HL-60/S4 treated with phorbol 12-myristate 13-acetate at 8.2 ng/mL for 4 days and 3 days (cell line): Measurements from ENCODE around the gene TRAPPC11.
"Not testable (repeated sequence)": the region's sequence is repeated elsewhere in the genome, so short reads cannot be mapped to it uniquely, and the experiment has no call there.

Source experiments
- in situ Hi-C: fragments of 300-500 bp; cut with MboI; formaldehyde crosslinking; loops from 2 replicates; pipeline ENCODE4 v1.15.0; 2022; ENCODE audit warnings: low sequenced_read_pairs

TRAPPC11 gene

DNA sequence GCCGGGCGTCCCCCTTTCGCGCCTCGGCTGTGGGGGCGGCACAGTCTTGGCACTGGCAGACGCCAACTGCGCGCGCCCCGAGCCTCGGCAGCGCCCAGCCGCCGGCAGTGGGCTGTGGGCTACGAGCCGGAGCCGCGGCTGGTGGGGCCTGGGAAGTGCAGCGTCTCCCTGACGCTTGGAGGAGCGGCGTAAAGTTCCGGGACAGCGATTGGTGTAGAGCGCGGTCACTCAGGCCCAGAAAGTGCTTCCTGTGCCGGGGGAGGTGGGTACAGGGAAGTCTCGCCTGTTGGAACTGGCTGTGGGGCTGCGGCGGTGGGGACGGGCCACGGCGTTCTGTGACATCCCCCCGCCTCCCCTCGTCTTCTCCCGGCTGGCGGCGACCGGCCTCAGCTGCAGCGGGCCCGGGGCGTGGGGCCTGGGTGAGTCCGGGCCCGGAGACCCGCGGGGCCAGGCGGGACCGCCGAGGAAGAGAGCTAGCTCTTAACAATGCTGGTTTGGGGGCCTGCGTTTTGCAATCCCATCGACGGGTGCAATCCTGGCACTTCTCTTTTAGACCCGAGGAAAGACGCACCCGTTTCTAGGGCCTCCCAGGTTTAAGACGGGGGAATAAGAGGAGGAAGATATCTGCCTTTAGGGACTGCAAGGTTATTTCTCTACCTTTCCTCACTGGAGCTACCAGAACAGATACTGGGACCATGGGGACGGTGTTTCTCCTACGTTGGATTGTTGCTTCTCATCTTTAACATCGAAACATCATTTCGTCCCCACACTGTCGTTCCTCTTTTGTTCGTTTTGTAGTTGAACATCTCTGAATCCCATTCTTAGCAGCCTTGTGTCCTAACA lies at the start of gene TRAPPC11, which contains the start of gene RWDD4:
TSS of gene TRAPPC11 (plus strand) at position 265 of the 843 bp plus-strand sequence. CDS start 4,575 bp downstream, outside the sequence.
TSS of gene RWDD4 (minus strand) at position 157 of the 843 bp plus-strand sequence. CDS start 233 bp downstream, outside the sequence.
- in situ Hi-C loops, result no loop called here

DNA sequence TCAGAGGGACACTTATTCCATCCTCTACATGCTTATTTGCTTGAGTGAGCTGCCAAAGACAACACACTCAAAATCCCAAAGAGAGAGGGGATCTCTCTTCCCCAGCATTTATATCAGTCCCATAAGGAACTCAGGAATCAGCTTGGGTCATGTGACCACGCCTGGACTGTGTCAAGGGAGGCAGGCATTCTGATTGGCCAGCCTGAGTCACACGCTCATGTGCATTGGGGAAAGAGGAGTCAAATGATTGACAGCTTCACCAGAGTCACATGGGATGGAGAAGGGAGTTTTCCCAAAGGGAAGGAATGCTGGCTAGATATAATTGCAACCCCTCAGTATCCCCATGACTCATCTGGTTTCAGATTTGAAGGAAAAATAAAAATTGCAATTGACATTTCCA lies 49.1 kb upstream of the TRAPPC11 start:
- in situ Hi-C loops, result no loop called here

DNA sequence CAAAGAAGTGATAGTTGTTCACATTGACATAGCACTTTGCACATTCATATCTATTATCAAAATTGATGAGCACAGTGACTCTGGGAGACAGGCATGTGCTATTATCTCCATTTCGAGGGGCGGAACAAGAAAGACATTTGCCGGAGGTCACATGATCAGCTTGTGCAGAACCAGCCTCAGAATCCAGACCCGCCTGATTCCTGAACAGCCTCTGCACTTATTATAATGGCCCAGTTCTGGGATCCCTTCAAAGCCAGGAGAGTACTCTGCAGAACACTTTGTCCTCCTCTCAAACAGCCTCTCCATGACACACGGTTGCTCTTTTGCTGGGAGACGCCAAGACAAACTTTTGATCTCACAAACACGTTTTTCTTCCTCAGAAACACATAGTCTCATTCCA lies 48.5 kb upstream of the TRAPPC11 start:
- in situ Hi-C loops, result no loop called here

DNA sequence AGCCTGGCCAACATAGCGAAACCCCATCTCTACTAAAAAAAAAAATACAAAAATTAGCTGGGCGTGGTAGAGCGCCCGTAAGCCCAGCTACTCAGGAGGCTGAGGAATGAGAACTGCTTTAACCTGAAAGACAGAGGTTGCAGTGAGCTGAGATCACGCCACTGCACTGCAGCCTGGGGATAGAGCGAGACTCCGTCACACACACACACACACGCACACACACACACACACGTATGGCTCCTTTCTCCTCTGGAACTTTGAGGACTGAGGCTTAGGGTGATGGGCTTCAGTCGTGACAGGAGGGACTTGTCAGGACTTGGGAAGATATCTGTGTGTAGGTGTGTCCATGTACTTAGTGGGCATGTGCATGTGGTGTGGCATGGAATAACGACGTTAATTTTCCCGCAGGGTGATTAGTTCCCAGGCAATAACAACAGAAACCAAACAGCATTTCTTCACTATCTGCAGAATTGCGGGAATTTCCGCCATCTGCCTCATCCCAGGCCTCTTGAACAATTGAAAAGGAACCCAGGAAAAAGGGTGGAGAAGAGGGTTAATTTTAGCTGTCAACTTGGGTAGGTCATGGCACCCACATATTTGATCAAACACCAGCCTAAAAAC lies 47.8 kb upstream of the TRAPPC11 start:
- in situ Hi-C loops, result no loop called here

DNA sequence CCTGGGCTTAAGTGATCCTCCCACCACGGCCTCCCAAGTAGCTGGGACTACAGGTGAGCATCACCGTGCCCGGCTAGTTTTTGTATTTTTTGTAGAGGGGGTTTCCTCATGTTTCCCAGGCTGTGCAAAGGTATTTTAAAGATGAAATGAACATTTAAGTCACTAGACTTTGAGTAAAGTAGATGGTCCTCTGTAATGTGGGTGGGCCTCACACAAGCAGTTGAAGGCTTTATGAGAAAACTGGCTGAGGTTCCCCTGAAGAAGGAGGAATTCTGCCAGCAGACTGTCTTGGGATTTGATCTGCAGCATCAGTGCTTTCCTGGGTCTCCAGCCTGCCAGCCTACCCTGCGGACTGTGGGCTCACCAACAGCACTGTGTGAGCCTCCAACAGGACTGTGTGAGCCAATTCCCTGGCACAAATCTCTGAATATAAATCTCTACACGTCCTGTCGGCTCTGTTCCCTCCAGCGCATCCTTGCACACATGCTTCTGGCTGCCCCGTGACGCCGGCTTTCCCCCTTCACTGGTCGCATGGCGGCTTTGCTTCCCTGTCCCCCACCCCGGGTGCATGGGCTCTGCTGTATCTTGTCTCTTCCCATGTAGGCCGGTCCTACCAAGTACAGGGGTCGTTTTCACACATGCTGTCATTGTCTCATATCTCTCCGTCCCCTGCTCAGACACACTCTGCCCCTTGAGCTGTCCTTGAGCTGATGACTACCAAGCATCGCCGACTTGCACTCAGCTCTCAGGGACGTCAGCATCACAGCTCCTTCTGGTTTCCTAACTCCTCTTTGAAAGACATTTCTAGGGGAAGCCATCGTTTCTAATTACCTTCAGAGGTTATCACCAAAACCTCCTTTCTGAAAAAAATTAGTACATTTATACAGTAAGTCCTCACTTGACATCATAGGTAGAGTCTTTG lies 46.5 kb upstream of the TRAPPC11 start:
- in situ Hi-C loops, result no loop called here

DNA sequence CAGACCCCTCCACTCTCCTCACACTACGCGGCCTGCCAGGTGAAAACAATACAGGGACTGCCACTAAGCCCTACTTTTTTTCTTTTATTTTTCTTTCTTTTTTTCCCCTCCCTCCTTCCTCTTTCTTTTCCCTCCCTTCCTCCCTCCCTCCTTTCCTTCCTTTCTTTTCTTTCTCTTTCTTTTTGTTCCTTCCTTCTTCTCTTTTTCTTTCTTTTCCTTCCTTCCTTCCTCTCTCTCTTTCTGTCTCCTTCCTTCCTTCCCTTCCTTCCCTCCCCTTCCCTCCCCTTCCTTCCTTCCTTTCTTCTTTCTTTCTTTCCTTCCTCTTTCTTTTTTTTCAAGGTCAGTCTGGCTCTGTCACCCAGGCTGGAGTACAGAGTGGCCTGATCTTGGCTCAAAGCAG lies 42.0 kb upstream of the TRAPPC11 start:
- in situ Hi-C loops, result no loop called here

DNA sequence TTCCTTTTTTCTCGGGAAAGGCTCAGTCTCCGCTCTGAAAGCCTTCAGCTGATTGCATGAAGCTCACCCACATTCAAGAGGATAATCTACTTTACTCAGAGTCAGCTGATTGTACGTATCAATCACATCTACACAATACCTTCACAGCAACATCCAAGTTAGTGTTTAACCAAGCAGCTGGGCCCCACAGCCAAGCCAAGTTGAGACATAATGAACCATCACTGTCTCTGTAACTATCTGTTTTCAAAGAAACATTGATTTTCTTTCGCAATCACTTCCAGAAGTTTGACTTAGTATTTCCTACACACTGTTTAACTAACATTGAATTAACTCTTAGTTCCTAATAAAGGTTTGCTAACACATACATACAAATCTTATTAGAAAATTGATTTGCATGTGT lies 40.4 kb upstream of the TRAPPC11 start:
- in situ Hi-C loops, result no loop called here

DNA sequence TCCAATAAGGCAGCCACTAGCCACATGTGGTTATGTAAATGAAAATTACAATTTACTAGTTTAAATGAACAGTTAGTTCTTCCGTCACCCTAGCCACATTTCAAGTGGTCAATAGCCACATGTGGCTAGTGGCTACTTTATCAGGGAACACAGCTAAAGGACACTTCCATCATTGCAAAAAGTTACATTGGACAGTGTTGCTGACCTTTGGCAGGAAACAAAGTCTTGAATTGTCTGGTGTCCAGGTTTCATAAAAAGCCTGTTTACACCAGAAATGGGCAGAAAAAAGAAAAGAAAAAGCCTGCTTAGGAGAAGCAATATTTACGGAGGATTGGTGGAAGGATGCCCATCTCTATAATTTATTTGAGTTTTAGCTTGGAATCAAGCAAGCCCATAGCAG lies 38.7 kb upstream of the TRAPPC11 start:
- in situ Hi-C loops, result no loop called here

DNA sequence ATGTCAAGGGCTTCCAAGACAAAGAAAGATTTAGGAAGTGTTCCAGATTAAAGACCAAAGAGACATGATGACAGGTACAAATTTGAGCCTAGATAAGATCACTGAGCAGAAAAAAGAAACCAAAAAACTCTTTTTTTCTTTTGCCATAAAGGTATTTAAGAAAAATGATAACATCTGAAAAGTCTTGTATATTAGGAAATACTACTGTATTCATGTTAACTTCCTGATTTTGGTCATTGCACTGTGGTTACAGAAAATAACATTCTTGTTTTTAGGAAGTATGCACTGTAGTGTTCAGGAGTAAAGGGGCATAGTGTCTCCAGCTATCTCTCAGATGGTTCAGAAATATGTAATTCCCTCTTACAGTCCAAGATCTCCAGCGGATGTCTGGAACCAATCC lies 37.2 kb upstream of the TRAPPC11 start:
- in situ Hi-C loops, result no loop called here

DNA sequence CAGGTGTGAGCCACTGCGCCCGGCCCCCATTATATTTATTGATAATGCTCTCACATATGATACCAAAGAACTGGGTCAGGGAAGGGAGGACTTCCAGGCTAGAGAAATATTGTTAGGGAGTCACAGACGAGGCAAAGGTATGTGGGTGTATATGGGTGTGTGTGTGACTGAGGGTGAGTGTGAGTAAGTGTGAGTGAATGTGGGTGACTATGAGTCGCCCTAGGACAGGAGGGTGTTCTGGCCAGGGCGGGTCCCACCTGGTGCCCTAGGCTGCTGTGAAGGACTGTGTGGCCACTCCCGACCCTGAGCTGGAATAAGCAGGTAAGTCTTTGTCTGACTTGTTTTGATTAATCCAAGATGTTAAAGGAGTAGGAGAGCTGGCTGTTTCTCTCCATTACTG lies 34.5 kb upstream of the TRAPPC11 start:
- in situ Hi-C loops, result no loop called here

DNA sequence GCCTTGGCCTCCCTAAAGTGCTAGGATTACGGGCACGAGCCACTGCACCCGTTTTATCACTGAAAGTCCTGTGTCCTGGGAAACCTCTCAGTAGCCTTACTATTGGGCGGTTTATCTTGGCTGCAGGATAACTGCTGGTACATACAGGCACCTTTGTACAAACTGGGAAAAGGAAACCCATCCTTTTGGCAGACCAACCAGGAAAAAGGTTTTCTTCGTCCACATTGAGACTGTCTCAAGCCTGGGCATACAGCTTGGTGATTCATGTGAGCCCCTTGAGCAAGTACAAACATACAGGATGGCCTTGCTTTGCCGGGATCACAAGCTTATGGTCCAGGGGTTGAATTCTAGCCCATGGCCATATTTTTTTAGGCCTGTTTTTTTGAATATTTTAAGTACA lies 32.9 kb upstream of the TRAPPC11 start:
- in situ Hi-C loops, result no loop called here

DNA sequence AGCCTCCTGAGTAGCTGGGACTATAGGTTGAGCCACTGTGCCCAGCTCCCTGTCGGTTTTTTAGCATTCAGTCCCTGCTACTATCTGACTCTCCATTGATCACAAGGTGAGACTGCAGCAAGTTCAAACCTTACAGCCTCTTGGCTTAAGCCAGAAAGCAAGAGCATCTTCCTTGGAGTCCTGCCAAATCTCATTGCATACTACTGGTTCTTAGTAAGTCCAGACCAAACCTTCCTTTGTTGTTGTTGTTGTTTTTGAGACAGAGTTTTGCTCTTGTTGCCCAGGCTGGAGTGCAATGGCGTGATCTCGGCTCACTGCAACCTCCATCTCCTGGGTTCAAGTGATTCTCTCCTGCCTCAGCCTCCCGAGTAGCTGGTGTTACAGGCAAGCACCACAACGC lies 31.8 kb upstream of the TRAPPC11 start:
- in situ Hi-C loops, result not testable (repeated sequence)

DNA sequence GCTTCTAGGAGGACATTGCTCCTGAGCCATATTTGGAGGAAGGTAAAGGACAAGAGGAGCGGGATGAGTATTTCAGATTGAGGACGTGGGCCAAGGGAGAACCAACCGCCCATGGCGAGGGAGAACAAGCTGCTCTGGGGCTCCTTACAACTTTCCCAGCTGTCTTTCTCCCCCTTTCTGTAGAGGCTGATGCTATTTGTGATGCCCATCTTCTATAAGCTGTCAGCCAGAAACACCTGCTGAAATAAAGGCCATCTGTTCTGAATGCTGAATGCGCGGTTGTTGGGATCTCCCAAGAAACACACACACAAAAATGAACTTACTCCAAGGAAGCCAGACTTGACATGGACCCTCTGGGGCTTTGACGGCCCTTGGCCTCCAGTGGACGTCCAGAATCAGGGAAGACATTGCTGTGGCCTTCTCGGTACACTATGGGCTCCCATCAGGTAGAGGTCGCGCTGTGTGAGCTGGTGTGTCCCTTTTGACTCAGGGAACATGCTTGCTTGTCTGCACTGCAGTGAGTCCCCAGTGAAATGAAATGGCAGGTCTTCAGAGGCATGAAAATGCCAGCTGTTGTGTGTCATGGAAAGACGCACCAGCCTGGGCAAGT lies 31.0 kb upstream of the TRAPPC11 start:
- in situ Hi-C loops, result no loop called here

DNA sequence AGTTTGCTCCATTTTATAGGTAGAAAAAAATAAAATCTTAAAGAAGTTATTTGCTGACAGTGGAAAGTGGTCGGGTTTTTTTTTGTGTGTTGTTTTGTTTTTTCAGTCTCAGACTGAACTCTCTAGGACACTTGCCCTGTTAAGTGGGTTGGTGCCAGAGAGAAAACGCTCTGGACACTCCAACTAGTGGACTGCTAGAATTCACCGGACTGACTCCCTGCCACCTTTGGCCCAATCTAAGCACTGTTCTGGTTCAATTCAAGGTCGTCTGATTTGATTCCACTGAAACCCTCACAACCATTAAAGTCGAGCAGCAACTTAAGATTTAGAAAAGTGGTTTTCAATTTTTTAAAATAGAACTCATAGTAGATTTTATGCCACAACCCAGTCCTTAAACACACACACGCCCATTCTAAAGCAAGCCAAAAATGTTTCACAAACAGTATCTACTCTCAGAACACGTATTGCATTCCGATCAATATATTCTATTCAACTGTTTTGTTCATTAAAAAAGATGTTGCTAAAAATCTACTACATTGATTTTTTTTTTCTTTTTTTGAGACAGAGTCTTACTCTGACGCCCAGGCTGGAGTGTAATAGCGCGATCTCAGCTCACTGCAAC lies 27.4 kb upstream of the TRAPPC11 start:
- in situ Hi-C loops, result no loop called here

DNA sequence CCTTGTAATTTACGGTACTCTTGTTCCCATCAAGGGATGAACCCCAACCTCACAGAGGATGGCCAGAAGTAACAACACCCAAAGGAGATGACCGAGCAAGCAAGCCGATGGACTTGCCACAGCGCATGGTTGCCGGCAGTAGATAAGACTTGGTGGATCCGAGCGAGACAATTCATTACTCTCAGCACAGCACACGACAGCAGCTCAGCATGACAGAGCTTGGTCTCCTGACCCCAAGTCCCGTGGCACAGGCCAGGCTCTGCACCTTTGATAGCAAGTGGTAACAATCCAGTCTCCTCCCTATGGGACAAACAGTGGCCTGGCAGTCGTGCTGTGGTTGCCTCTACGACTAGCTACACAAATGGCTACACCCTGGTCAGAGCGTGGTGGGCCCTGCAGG lies 26.4 kb upstream of the TRAPPC11 start:
- in situ Hi-C loops, result no loop called here

DNA sequence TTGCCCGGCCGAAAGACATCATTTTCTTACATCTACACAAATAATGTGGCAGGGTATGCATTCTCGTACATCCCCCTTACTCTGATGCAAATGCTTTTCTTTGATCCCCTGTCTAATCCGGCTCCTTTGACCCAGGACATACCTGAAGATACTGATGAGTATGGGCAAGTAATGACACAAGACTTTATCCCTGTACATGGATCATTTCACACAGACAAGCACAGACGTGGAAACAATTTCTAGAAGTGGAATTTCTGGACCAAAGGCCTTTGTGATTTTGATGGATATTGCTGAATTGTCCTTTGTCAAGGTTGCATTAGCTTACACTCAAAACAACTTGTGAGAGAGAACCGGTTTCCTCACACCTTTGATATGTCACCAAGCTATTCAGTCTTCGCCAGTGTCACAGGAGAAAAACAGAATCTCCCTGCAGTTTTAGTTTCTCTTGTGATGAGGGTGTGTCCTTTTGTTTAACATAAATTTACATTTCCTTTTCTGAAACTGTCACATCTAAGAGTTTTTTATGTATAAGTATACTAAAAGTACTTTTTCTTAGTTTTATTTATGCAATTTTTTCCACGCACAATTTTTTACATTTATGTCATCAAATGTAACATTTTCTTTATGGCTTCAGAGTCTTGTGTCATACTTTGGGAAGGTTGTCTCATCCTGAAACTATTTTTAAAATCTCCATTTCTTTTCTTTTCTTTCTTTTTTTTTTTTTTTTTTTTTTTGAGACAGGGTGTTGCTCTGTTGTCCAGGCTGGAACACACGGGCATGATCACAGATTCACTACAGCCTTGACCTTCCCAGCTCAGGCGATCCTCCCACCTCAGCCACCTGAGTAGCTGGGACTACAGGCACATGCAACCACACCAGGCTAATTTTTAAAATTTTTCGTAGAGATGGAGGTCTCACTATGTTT lies 25.4 kb upstream of the TRAPPC11 start:
- in situ Hi-C loops, result no loop called here

DNA sequence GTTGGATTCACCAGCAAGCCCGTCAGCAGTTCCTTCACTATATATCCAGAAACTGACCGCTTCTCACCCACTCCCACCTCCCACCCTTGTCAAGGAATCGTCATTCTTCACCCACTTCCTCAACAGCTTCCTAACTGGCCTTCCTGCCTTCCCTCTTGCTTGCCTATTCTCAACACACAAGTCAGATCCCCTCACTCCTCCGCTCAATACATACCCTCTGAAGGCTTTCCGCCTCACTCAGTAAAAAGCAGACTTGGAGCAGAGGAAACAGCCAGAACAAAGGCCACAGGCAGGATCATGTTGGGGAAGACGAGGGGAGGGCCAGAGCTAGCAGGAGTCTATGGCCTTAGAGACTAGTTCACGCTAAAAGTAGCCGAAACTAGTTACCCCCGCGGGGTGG lies 23.8 kb upstream of the TRAPPC11 start:
- in situ Hi-C loops, result no loop called here

DNA sequence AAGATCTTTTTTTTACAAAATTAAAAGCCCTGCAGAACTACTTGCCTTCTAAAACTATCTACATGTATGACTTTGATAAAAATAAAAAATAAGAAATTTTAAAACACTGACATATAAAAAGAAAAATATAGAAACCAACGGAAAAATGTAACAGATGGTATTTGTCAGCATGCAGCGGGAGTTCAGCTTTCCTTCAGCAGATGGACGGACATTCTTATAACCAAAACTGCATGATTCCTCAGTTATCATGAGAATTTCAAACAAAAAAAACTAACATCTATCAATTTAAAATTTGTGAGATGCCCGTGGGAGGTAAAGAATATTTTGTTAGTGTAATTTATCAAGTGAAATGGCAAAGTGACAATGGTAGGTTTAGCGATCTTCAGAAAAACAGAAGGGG lies 23.4 kb upstream of the TRAPPC11 start:
- in situ Hi-C loops, result no loop called here

DNA sequence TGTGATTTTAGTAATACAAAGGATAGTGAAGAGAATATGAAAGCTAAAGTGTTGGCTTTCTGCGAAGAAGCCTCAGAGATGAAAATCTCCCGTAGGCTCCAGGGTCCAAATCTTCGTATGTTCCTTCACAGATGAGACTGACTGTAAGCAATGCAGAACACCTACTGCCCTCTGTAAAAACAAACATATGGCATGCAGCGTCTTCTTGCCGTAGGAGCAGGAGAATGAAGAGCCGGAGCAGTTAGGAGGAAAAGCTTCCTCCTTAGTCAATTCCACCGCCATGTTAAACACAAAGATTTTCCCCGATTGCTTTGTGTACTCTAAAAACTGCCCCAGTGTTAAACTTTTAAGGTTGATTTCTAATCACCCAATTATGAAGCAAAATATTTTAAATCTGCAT lies 22.6 kb upstream of the TRAPPC11 start:
- in situ Hi-C loops, result no loop called here
